RPMI8226 (cell line): Measurements from ENCODE around the gene ZNF814.
"Not testable (repeated sequence)": the region's sequence is repeated elsewhere in the genome, so short reads cannot be mapped to it uniquely, and the experiment has no call there.

Experiments used
- DNase-seq: peaks from one replicate; pipeline ENCODE4 v3.0.0-alpha.2; 2015

The ZNF814 gene

DNA sequence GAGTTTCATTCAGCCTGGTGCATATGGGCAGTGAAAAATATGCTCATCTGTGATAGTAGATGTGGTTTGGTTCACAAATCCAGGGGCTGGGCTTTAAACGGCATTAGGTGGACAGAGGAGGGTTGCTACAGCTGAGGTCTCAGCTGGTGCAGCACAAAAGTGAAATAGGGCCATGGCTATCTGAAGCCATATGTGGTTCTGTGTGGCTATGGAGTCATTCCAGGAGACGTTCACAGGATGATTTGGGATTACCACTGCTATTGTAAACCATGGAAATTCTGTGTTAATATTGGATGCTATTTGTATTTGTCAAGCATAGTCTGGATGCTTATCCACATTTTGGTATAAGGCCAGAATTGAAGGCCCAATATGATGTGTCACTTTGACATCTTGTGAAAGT lies 34.7 kb downstream of the ZNF814 start:
- not testable (repeated sequence) for DNase-seq

DNA sequence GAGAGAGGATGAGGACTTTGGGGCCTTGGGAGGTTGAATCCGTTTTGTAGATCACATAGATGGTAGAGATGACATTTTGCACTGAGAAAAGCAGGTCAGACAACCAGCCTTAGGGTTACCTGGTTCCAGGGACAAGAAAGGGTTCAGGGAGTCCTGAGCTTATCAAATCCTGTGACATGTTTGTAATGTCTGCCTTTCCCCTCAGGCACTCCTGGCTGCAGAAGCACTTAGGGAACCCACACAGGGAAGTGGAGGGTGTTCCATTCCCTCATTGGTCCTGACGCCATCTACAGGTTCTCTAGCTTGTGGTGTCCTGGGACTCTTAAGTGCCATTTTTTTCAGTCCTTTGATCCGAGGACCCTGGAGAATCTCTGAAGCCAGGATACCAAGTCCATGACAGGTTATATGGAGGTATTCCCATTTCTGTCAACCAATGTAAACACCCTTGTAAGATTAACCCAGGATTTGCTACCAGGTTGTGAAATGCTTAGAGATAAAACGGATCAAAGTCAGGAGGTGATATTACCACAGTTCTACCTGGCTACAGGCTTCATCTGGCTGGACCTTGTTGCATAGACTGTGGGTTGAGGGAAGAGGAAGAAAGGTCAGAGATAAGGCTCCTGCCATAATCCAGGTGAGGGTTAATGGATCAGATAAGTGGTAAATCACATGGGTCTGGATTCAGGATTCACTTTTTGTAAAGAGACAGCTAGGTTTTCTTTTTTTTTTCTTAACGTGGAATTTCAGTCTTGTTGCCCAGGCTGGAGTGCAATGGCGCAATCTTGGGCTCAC lies 36.8 kb downstream of the ZNF814 start:
- DNase-seq: not testable (repeated sequence)

DNA sequence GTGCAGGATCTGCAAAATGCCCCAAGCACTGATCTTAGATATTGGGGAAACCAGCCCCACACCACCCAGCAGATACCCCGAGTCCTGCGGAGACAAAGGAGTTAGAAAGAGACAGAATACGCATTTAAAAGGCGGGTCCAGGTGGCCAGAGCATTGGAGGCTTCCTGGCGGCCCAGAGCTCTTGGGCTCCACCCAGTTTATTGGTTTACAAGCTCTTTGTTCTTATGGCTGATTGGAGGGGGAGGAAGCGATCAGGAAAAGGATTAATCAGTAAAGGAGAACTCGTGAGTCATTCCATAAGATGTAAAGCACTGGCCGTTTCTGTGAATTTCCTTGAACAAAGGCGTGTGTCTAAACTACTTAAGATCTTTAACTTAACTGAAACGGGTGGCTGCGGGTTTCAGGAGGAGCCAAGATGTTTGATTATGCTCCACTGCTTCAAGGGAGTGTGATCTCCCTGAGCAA lies 38.3 kb downstream of the ZNF814 start:
- DNase-seq: no peak

DNA sequence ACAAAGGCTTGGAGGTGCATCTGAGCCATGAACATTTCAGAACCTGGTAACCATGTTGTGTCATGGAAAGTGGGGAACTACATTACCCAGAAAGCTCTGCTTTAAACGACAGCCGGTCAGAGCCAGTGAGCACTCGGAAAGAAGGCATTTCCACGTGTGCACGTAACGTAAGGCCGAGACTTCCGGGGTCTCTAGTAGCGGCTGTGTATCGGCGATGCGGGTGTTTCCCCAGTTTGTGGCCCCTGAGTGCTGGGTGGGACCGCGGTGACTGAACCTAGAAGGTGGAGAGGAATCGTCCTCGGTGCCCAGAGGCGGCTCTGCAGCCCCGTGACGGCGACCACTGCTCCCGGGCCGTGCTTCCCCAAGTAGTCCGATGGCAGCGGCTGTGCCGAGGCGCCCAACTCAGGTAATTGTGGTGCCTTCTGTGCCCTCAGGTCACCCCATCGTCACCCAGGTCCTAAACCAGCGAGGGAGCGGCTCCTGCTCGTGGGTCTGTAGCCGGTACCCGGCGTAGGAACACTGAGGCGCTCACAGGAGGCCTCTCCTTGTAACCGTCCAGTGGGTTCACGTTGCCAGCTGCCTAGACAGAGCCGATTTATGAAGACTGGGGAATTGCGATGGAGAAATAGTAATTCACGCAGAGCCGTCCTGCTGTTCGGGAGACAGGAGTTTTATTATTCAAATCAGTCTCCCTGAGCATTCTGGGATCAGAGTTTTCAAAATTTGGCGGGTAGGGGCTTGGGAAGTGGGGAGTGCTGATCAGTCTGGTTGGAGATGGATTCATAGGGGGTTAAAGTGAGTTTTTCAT lies 39.0 kb downstream of the ZNF814 start, which contains the start of gene ZNF587:
ZNF587 (plus strand) TSS at position 194 of the 808 bp plus-strand sequence; CDS start at position 374, 180 bp downstream.
- DNase-seq: peak; percentile 86

DNA sequence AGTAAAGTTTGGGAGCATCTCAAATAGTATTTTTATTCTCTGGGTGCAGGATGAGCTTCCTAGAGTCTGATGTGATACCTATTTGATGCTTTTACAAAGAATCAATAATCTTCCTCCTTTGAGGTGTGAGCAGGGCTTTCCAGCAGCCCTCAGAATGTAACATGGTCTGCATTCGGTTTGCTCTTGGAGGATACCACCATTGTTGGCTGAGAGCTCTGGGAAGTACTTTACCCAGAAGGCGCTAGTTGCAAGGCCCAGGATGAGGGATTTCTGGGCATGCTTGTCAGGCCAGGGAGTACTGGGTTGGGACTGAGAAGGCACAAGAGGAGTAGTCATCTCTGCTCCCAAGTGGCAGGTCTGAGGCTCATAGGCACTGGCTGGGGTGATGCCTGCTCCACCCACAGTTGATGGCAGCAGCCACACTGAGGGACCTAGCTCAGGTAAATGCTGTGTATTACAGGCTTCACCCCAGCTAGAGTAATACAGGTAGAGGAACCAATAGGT lies 39.6 kb downstream of the ZNF814 start:
- not testable (repeated sequence) for DNase-seq

DNA sequence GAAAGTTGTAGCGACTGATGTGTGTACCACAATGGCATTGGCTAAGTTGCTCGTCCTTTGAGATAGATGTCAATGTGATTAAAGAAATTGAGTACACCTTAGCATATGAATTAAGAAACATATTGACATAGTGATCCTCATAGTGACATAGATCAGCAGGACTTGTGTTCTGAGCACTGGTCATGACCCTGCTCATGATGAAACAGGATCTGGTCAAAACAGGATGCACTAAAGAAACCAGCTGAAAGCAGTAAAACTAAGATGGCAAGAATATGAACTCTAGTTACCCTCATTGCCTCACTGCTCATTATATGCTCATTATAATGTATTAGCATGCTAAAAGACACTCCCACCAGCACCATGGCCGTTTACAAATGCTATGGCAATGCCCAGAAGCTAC lies 41.7 kb downstream of the ZNF814 start:
- DNase-seq: not testable (repeated sequence)

DNA sequence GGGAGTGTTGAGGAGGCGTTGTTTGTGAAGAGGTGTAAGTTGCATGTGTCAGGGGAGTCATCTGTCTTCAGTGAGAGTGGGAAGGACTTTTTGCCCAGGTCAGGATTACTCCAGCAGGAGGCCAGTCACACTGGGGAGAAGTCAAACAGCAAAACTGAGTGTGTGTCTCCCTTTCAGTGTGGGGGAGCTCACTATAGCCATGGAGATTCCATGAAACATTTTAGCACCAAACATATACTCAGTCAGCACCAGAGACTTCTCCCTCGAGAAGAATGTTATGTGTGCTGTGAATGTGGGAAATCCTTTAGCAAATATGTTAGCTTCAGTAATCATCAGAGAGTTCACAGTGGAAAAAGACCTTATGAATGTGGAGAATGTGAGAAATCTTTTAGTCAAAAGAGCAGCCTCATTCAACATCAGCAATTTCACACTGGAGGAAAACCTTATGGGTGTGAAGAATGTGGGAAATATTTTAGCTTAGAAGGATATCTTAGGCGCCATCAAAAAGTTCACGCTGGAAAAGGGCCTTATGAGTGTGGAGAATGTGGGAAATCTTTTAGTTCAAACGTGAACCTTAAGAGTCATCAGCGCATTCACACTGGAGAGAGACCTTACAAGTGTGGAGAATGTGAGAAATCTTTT lies 47.6 kb downstream of the ZNF814 start:
- DNase-seq: no peak

DNA sequence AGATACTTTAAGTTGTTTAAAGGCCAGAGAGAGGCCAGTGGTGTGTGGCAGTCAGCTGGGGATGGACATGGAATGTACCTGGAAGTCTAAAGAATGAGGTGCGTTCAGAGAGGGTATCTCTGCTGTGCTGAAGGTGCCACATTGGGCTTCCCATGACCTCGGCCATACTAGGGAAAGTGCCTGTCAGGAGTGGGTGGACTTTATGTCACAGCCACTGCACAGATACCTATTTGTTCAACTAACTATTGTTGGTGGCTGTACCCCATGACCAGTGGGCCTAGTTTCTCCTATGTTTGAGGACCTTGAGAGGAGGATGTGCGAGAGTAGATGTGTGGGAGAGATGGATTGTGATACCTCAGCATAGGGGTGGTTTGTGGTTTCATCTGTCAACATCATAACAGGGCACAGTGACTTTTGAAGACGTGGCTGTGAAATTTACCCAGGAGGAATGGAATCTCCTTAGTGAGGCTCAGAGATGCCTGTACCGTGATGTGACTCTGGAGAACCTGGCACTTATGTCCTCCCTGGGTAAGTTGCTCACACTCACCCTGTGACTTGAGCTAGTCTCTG lies 50.1 kb downstream of the ZNF814 start:
- not testable (repeated sequence) for DNase-seq

DNA sequence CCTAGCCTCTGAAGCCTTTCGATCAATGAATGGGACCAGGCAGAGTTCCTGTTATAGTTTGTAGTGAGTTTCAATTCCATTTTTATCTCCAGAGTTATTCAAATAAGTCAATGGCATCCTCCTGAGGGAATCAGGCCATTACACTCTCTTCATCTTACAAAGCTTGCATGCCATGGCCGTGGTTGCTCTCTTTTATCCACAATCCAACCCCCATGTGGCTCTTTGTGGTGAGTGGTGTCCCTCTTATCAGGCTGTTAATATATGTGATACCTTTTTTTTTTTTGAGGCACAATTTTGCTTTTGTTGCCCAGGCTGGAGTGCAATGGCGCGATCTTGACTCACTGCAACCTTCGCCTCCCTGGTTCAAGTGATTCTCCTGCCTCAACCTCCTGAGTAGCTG lies 51.8 kb downstream of the ZNF814 start:
- DNase-seq: not testable (repeated sequence)

DNA sequence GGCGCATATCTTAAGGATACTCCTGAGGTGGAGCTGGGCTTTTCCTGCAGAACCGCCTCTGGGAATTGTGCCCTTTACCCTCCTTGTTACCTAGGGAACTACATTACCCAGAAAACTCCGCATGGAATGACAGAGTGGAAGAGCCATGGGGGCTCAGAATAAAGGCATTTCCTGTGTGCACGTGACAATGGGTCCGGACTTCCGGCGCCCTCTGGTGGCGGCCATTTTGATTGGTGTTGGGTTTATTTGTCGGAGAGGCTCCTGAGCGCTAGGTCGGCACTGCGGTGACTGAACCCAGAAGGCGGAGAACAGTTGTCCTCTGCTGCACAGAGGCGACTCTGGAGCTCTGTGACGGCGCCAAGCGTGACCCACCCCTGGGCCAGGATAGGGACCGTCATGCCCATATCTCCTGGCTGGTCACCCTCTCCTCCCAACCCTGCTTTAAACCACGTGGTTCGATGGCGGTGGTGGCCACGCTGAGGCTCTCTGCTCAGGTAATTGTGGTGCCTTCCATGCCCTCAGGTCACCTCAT lies 58.7 kb downstream of the ZNF814 start, which contains the start of gene ZNF587B:
ZNF587B (plus strand) TSS at position 229 of the 532 bp plus-strand sequence; CDS start at position 459, 230 bp downstream.
- peak; percentile 15 for DNase-seq

DNA sequence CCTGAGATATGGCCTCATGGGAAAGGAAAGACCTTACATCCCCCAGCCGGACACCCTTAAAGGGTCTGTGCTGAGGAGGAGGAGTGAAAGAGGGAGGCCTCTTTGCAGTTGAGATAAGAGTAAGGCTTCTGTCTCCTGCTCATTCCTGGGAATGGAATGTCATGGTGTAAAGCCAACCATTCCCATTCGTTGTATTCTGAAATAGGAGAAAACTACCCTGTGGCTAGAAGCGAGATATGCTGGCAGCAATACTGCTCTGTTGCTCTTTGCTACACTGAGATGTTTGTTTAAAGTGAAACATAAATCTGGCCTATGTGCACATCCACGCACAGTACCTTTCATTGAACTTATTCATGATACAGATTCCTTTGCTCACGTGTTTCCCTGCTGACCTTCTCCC lies 59.5 kb downstream of the ZNF814 start:
- no peak for DNase-seq

DNA sequence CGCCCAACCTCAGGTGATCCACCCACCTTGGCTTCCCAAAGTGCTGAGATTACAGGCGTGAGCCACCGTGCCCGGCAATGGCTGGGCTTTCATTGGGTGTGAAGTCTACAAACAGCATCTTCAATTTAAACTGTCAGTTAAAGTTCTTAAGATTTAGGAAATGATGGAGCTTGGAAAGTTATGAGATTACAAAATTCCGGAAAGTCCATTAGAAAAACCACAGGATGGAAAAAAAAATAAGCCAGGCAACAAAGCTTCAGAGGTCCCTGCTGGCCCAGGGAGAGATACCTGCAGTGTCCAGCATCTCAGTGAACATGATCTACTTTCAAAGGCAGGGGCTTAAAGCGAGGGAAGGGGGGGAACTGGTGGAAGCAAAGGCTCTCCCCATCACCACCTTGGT lies 63.3 kb downstream of the ZNF814 start:
- DNase-seq: no peak

DNA sequence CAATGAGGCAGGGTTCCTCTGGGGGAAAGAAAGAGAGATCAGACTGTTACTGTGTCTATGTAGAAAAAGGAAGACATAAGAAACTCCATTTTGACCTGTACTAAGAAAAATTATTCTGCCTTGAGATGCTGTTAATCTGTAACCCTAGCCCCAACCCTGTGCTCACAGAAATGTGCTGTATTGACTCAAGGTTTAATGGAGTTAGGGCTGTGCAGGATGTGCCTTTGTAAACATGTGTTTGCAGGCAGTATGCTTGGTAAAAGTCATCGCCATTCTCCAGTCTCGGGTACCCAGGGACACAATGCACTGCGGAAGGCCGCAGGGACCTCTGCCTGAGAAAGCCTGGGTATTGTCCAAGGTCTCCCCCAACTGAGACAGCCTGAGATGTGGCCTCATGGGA lies 65.2 kb downstream of the ZNF814 start:
- not testable (repeated sequence) for DNase-seq

DNA sequence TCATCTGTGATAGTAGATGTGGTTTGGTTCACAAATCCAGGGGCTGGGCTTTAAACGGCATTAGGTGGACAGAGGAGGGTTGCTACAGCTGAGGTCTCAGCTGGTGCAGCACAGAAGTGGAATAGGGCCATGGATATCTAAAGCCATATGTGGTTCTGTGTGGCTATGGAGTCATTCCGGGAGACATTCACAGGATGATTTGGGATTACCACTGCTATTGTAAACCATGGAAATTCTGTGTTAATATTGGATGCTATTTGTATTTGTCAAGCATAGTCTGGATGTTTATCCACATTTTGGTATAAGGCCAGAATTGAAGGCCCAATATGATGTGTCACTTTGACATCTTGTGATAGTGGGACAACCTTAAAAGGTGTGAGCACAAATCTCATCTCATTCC lies 65.7 kb downstream of the ZNF814 start:
- not testable (repeated sequence) for DNase-seq

DNA sequence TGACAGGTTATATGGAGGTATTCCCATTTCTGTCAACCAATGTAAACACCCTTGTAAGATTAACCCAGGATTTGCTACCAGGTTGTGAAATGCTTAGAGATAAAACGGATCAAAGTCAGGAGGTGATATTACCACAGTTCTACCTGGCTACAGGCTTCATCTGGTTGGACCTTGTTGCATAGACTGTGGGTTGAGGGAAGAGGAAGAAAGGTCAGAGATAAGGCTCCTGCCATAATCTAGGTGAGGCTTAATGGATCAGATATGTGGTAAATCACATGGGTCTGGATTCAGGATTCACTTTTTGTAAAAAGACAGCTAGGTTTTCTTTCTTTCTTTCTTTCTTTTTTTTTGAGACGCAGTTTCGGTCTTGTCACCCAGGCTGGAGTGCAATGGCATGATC lies 67.3 kb downstream of the ZNF814 start:
- not testable (repeated sequence) for DNase-seq

DNA sequence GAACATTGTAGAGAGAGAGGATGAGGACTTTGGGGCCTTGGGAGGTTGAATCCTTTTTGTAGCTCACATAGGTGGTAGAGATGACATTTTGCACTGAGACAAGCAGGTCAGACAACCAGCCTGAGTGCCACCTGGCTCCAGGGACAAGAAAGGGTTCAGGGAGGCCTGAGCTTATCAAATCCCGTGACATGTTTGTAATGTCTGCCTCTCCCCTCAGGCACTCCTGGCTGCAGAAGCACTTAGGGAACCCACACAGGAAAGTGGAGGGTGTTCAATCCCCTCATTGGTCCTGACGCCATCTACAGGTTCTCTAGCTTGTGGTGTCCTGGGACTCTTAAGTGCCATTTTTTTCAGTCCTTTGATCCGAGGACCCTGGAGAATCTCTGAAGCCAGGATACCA lies 67.7 kb downstream of the ZNF814 start:
- not testable (repeated sequence) for DNase-seq

DNA sequence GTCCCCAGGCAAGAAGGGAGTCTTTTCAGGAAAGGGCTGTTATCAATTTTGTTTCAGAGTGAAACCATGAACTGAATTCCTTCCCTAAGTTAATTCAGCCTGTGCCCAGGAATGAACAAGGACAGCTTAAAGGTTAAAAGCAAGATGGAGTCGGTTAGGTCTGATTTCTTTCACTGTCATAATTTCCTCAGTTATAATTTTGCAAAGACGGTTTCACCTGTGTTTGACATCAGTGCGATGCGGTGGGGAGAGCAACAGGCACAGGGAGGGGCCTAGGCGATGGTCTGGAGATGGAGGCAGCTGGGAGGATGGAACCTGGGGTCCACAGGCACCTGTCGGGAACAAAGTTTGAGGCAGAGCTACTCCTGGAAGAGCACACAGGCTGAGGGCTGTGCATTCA lies 68.2 kb downstream of the ZNF814 start:
- no peak for DNase-seq

DNA sequence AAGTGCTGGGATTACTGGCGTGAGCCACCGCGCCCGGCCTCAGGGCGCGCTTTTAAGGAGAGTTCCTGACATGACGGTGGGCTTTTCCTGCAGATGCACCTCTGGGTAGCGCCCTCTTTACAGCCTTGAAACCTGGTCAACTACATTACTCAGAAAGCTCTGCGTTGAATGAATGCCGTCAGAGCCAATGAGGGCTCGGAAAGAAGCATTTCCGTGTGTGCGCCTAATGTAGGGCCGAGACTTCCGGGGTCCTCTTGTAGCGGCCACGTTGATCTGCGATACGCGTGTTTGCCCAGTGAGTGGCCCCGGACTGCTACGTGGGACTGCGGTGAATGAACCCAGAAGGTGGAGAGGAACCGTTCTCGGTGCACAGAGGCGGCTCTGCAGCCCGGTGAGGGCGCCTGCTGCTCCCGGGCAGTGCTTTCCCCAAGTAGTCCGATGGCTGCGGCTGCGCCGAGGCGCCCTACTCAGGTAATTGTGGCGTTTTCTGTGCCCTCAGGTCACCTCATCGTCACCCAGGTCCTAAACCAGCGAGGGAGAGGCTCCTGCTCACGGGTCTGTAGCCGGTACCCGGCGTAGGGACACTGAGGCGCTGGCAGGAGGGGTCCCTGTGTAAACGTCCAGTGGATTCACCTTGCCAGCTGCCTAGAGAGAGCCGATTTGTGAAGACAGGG lies 69.2 kb downstream of the ZNF814 start:
- peak; percentile 94 for DNase-seq

DNA sequence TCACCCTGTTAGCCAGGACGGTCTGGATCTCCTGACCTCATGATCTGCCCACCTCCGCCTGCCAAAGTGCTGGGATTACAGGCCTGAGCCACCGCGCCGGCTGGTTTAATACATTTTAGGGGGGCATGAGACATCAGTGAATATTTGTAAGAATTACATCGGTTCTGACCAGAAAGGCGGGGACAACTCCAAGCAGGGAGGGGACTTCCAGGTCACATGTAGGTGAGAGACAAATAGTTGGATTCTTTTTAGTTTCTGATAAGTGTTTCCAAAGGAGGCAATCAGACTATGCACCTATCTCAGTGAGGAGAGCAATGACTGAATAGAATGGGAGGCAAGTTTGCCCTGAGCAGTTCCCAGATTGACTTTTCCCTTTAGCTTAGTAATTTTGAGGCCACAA lies 70.5 kb downstream of the ZNF814 start:
- no peak for DNase-seq

DNA sequence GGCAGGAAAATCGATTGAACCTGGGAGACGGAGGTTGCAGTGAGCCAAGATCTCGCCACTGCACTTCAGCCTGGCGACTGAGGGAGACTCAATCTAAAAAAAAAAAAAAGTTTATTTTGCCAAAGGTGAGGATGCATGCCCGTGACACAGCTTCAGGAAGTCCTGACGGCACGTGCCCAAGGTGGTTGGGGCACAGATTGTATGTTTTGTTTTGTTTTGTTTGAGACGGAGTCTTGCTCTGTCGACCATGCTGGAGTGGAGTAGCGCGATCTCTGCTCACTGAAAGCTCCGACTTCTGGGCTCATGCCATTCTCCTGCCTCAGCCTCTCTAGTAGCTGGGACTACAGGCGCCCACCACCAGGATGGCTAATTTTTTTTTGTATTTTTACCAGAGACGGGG lies 70.9 kb downstream of the ZNF814 start:
- no peak for DNase-seq

DNA sequence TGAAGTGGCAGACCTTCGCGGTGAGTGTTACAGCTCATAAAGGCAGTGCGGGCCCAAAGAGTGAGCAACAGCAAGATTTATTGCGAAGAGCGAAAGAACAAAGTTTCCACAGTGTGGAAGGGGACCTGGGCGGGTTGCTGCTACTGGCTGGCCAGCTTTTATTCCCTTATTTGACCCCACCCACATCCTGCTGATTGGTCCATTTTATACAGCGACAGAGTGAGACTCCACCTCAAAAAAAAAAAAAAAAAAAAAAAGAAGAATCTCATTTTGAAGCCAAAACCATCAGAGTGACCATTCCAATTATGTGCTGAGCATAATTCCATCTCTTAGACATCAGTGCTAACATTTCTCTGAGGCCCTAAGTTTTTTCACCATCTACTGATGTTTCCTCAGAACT lies 72.2 kb downstream of the ZNF814 start:
- DNase-seq: no peak
